HepG2 (cell line): ENCODE results near the gene PIGZ. TPM values are rescaled to one million over a fixed set of nuclear protein-coding genes. Genes with fewer than 3 reads are reported as not detected.
A peak's percentile ranks its signal among the peaks of the same experiment; 100 is the strongest.

Source experiments
- FOXK1 ChIP-seq: sonication (generic); formaldehyde crosslinking; IDR thresholded peaks from 2 replicates; pipeline ENCODE4 v1.4.0; 2020; ENCODE audit warnings: low read depth, missing genetic modification reagents, borderline replicate concordance
- HHEX ChIP-seq: IDR thresholded peaks from 2 replicates; pipeline ENCODE4 v1.6.1; 2016; ENCODE audit warnings: control low read depth
- KLF11 ChIP-seq: IDR thresholded peaks from 2 replicates; pipeline ENCODE4 v1.6.1; 2016; ENCODE audit warnings: missing compliant biosample characterization
- KLF12 ChIP-seq: sonication (generic); formaldehyde crosslinking; IDR thresholded peaks from 2 replicates; pipeline ENCODE4 v1.4.0; 2020; ENCODE audit warnings: missing genetic modification reagents, borderline replicate concordance
- KLF13 ChIP-seq: sonication (generic); formaldehyde crosslinking; IDR thresholded peaks from 2 replicates; pipeline ENCODE4 v1.4.0; 2020; ENCODE audit warnings: mild to moderate bottlenecking, missing genetic modification reagents
- KMT2B ChIP-seq: IDR thresholded peaks from 2 replicates; pipeline ENCODE4 v1.6.1; 2016; ENCODE audit warnings: missing genetic modification reagents, missing compliant biosample characterization
- NCOA1 ChIP-seq: sonication (generic); formaldehyde crosslinking; IDR thresholded peaks from 2 replicates; pipeline ENCODE4 v1.9.0; 2021; ENCODE audit warnings: missing genetic modification reagents
- PRMT3 ChIP-seq: sonication (generic); formaldehyde crosslinking; IDR thresholded peaks from 2 replicates; pipeline ENCODE4 v1.8.1; 2022; ENCODE audit warnings: low read depth, mild to moderate bottlenecking, moderate library complexity, missing genetic modification reagents, borderline replicate concordance
- RARA ChIP-seq: IDR thresholded peaks from 2 replicates; pipeline ENCODE4 v1.6.1; 2016; ENCODE audit warnings: missing genetic modification reagents, missing compliant biosample characterization
- RBFOX2 ChIP-seq: fragments of 200-400 bp; formaldehyde crosslinking; IDR thresholded peaks from 2 replicates; pipeline ENCODE4 v1.6.1; 2017; ENCODE audit warnings: low read depth, mild to moderate bottlenecking, low read length
- SRY ChIP-seq: sonication (generic); formaldehyde crosslinking; IDR thresholded peaks from 2 replicates; pipeline ENCODE4 v1.8.0; 2022; ENCODE audit warnings: mild to moderate bottlenecking, missing genetic modification reagents
- TP53 ChIP-seq: sonication (generic); formaldehyde crosslinking; conservative IDR thresholded peaks from 2 replicates; pipeline ENCODE4 v1.4.0; 2020; ENCODE audit warnings: missing genetic modification reagents
- ZMYM3 ChIP-seq: sonication (generic); formaldehyde crosslinking; IDR thresholded peaks from 2 replicates; pipeline ENCODE4 v1.5.1; 2020; ENCODE audit warnings: mild to moderate bottlenecking, missing genetic modification reagents
- ZNF160 ChIP-seq: sonication (generic); formaldehyde crosslinking; IDR thresholded peaks from 2 replicates; pipeline ENCODE4 v1.8.0; 2022; ENCODE audit warnings: mild to moderate bottlenecking, inconsistent platforms, missing genetic modification reagents
- ZNF232 ChIP-seq: sonication (generic); formaldehyde crosslinking; IDR thresholded peaks from 2 replicates; pipeline ENCODE4 v1.4.0; 2020; ENCODE audit warnings: missing genetic modification reagents, borderline replicate concordance
- ZNF503 ChIP-seq: sonication (generic); formaldehyde crosslinking; IDR thresholded peaks from 2 replicates; pipeline ENCODE4 v1.4.0; 2020; ENCODE audit warnings: missing genetic modification reagents
- ZNF768 ChIP-seq: sonication (generic); formaldehyde crosslinking; IDR thresholded peaks from 2 replicates; pipeline ENCODE4 v1.4.0; 2020; ENCODE audit warnings: missing genetic modification reagents
- ZNF770 ChIP-seq: sonication (generic); formaldehyde crosslinking; IDR thresholded peaks from 2 replicates; pipeline ENCODE4 v1.5.0; 2020; ENCODE audit warnings: mild to moderate bottlenecking, missing genetic modification reagents
- ZNF891 ChIP-seq: sonication (generic); formaldehyde crosslinking; IDR thresholded peaks from 2 replicates; pipeline ENCODE4 v1.5.0; 2020; ENCODE audit warnings: mild to moderate bottlenecking, missing genetic modification reagents
- ZSCAN20 ChIP-seq: sonication (generic); formaldehyde crosslinking; IDR thresholded peaks from 2 replicates; pipeline ENCODE4 v1.4.0; 2020; ENCODE audit warnings: missing genetic modification reagents, mild to moderate bottlenecking, borderline replicate concordance
- ZSCAN21 ChIP-seq: sonication (generic); formaldehyde crosslinking; IDR thresholded peaks from 2 replicates; pipeline ENCODE4 v1.8.0; 2022; ENCODE audit warnings: mild to moderate bottlenecking, missing genetic modification reagents, moderate library complexity, borderline replicate concordance
- ZSCAN9 ChIP-seq: IDR thresholded peaks from 2 replicates; pipeline ENCODE4 v1.6.1; 2016; ENCODE audit warnings: borderline replicate concordance
- polyA plus RNA-seq, 8 experiments: library from polyadenylated mRNA; depleted of rRNA in 3 of 8; stranded (reverse) in 7 of 8; unstranded in 1 of 8; fragments of >200 nt; fragmentation: Illumina TruSeq in 4 of 8; extraction: Trizol in 4 of 8; gene quantifications; 2 replicates each; pipeline versions ENCODE4 v1.2.1 to v1.2.3, GENCODE V29; 2011 to 2016; ENCODE audit warnings: low read depth in 4 of 8, missing spikeins in 1 of 8, mixed read lengths in 1 of 8; ENCODE audit not compliant: insufficient read depth in 1 of 8
- total RNA-seq, 5 experiments: library from RNA; depleted of rRNA; stranded (reverse); fragments of >200 nt; fragmentation: Illumina TruSeq; extraction: Trizol; gene quantifications; 2 replicates each; pipeline ENCODE4 v1.2.3, GENCODE V29; 2016; ENCODE audit warnings: low read depth in 1 of 5
- TF ChIP-seq, protein P1 (sequence below): sonication (generic); formaldehyde crosslinking; IDR thresholded peaks from 2 replicates; pipeline ENCODE4 v1.4.0; 2020; ENCODE audit warnings: missing genetic modification reagents
- TF ChIP-seq, protein P2 (sequence below): sonication (generic); formaldehyde crosslinking; IDR thresholded peaks from 2 replicates; pipeline ENCODE4 v1.5.0; 2020; ENCODE audit warnings: missing genetic modification reagents

The PIGZ gene
- total and polyA plus RNA-seq, 2 of the 13 experiments (the other 11 are each of a cell fraction or from before 2014, with no cell fraction given), result 4.7 to 60.5 TPM

DNA sequence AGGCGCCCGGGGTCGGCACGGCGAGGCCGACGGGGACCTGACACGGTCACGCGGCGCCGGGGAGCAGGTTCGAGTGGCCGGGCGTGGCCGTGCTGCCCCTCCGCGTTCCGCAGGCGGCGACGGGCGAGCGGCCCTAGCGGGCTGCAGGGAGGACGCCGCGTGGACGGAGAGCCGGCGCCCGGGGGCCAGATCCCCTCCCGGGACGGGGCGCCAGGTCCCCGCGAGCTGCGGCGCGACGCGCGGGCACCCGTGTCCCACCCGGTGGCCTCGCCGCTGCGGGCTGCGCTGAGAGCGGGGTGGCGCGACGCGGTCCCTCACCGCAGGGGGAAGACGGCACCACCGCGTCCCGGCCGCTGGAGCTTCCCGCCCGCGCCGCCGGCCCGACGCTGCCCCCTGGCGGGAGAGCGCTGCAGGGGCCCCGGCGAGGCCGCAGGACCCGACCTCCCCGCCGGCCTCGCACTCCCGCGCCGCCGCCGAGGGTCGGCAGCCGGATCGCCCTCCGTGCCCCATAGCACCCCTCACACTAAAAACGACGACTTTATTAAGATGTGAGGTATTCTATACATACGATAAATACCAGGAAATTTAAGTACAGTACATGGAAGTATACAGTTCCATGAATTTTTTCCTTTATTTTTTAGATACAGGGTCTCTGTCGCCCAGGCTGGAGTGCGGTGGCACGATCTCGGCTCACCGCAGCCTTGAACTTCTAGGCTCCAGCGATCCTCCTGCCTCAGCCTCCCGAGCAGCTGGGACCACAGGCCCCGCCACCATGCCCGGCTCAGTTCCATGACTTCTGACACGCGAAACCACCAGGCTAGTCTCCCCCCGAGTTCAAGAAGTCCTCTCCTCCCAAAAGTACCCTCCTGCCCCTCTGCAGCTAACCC lies 1.3 kb upstream of the PIGZ start (continued):
- peak; percentile 87 for TF ChIP-seq ZNF770
- TF ChIP-seq HHEX (CRISPR knock-in tag), result no peak
- TF ChIP-seq, protein P1, sequence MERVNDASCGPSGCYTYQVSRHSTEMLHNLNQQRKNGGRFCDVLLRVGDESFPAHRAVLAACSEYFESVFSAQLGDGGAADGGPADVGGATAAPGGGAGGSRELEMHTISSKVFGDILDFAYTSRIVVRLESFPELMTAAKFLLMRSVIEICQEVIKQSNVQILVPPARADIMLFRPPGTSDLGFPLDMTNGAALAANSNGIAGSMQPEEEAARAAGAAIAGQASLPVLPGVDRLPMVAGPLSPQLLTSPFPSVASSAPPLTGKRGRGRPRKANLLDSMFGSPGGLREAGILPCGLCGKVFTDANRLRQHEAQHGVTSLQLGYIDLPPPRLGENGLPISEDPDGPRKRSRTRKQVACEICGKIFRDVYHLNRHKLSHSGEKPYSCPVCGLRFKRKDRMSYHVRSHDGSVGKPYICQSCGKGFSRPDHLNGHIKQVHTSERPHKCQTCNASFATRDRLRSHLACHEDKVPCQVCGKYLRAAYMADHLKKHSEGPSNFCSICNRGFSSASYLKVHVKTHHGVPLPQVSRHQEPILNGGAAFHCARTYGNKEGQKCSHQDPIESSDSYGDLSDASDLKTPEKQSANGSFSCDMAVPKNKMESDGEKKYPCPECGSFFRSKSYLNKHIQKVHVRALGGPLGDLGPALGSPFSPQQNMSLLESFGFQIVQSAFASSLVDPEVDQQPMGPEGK (CRISPR knock-in tag), result 0 out of 2 replicates have a peak, but pooled peaks have one; percentile 11
- peak; percentile 77; the same call in 1 of the 2 replicates for TF ChIP-seq PRMT3 (CRISPR knock-in tag)
- TF ChIP-seq ZSCAN21 (CRISPR knock-in tag), result peak; percentile 32
- TF ChIP-seq, protein P2, sequence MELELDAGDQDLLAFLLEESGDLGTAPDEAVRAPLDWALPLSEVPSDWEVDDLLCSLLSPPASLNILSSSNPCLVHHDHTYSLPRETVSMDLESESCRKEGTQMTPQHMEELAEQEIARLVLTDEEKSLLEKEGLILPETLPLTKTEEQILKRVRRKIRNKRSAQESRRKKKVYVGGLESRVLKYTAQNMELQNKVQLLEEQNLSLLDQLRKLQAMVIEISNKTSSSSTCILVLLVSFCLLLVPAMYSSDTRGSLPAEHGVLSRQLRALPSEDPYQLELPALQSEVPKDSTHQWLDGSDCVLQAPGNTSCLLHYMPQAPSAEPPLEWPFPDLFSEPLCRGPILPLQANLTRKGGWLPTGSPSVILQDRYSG (CRISPR knock-in tag), result no peak
- TF ChIP-seq KLF11 (CRISPR knock-in tag), result no peak
- peak; percentile 37; the same call in 1 of the 2 replicates for TF ChIP-seq SRY (CRISPR knock-in tag)
- peak; percentile 20 for TF ChIP-seq RARA
- TF ChIP-seq ZNF160, result no peak; the same call in 1 of the 2 replicates
- TF ChIP-seq TP53 (CRISPR knock-in tag), result no peak
- no peak for TF ChIP-seq ZNF891
- TF ChIP-seq ZSCAN20 (CRISPR knock-in tag), result peak; percentile 54; the same call in 1 of the 2 replicates
- TF ChIP-seq NCOA1 (CRISPR knock-in tag), result no peak
- no peak for TF ChIP-seq ZSCAN9 (CRISPR knock-in tag)
- peak; percentile 84 for TF ChIP-seq RBFOX2
- no peak; the same call in 1 of the 2 replicates for TF ChIP-seq ZNF232
- TF ChIP-seq ZNF768 (CRISPR knock-in tag), result no peak
- no peak for TF ChIP-seq ZMYM3 (CRISPR knock-in tag)
- TF ChIP-seq KLF12, result no peak
- TF ChIP-seq ZNF503 (CRISPR knock-in tag), result no peak
- TF ChIP-seq KLF13, result no peak
- TF ChIP-seq KMT2B, result no peak
- TF ChIP-seq FOXK1 (CRISPR knock-in tag), result no peak
